ENCODE results near the gene SIX2.

- TF ChIP-seq CTCF (conservative IDR thresholded peaks at IDR 0.05; ENCODE audit: low read length): no peak
- TF ChIP-seq EZH2phosphoT487 (IDR thresholded peaks at IDR 0.05; ENCODE audit: borderline replicate concordance, low read depth, low read length): no peak
These were observed 20.1 kb downstream of the SIX2 start for GRCh38 chr2:44989176-44989575.
